Measurements from ENCODE around the gene ZFYVE21. TPM values are rescaled to one million over a fixed set of nuclear protein-coding genes. Genes with fewer than 3 reads are reported as not detected.

Gene ZFYVE21
- total RNA-seq, 1 experiment from 2014 or later = 59.7 TPM

DNA sequence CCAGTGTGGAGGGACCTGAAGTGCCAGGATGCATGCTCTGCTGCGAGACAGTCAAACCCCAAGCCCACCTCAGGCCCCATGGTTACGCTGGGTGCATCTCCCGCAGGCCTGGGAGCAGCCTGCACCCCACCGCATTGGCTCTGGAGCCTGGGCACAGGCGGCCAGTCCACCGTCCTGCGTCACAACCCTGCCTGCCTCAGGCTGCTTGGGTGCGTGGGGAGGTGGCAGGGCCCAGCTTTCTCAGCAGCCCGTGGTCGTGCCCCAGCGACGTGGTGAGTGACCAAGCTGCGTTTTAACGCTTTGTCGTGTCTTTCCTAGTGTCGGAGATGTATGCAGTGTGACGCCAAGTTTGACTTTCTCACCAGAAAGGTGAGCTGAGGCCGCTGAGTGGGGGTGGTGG, 10.9 kb downstream of the ZFYVE21 start (continued):
- TF ChIP-seq JUN (CRISPR knock-in tag; IDR thresholded peaks at IDR 0.05) (no peak), RELA (CRISPR knock-in tag; IDR thresholded peaks at IDR 0.05; ENCODE audit: borderline replicate concordance) (no peak), ELF4 (CRISPR knock-in tag; IDR thresholded peaks at IDR 0.05; ENCODE audit: low read depth) (no peak), CBFB (CRISPR knock-in tag; IDR thresholded peaks at IDR 0.05; ENCODE audit: low read depth) (no peak), SMAD4 (CRISPR knock-in tag; IDR thresholded peaks at IDR 0.05) (no peak), CREB1 (CRISPR knock-in tag; IDR thresholded peaks at IDR 0.05) (no peak), NR3C1 (CRISPR knock-in tag; conservative IDR thresholded peaks at IDR 0.05; ENCODE audit: low read depth) (no peak), CREM (CRISPR knock-in tag; IDR thresholded peaks at IDR 0.05) (no peak), PRRX2 (CRISPR knock-in tag; IDR thresholded peaks at IDR 0.05) (no peak)
- TF ChIP-seq, protein P1, sequence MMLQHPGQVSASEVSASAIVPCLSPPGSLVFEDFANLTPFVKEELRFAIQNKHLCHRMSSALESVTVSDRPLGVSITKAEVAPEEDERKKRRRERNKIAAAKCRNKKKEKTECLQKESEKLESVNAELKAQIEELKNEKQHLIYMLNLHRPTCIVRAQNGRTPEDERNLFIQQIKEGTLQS (CRISPR knock-in tag; conservative IDR thresholded peaks at IDR 0.05) = no peak
- TF ChIP-seq, protein P2, sequence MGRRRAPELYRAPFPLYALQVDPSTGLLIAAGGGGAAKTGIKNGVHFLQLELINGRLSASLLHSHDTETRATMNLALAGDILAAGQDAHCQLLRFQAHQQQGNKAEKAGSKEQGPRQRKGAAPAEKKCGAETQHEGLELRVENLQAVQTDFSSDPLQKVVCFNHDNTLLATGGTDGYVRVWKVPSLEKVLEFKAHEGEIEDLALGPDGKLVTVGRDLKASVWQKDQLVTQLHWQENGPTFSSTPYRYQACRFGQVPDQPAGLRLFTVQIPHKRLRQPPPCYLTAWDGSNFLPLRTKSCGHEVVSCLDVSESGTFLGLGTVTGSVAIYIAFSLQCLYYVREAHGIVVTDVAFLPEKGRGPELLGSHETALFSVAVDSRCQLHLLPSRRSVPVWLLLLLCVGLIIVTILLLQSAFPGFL (CRISPR knock-in tag; IDR thresholded peaks at IDR 0.05; ENCODE audit: borderline replicate concordance) = no peak

DNA sequence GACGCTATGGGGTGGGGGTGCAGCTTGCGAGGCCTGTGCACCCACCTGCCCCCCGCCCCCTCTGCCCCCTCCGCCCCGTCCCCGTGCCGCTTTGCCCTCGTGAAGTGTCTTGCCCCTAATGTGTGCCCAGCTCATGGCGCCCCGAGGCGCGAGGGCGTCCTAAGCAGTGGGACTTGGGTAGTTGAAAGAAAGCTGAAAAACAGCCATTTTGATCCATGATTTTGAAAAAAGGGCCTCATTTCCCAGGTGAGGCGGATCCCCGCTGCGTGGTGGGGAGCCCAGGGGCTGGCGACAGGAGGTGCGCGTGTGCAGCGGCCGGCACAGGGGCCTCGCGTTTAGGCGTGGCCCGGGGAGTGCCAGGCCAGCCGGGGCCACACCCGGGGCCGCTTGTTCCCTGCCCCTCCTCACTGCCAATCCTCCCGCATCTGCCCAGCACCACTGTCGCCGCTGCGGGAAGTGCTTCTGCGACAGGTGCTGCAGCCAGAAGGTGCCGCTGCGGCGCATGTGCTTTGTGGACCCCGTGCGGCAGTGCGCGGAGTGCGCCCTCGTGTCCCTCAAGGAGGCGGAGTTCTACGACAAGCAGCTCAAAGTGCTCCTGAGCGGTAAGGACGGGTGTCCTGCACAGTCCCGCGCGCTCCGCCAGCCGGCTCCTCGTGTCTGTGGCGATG, 11.8 kb downstream of the ZFYVE21 start:
- ATAC-seq = no peak
- H3K4me3 Mint-ChIP-seq = no peak overlapping the region
- ChIA-PET POLR2A (no interaction called here), CTCF (interaction anchor here (0.7 to 1.1 kb wide), 3 partner anchors 12 to 179 kb away, joined by 3 to 5 read pairs (median 4); no protein-coding TSS in a partner anchor)
- no peak for TF ChIP-seq ZNF317 (CRISPR knock-in tag; IDR thresholded peaks at IDR 0.05; ENCODE audit: borderline replicate concordance, low read depth)
- H3K9me3 Mint-ChIP-seq = no peaks in the 10 kb centered on the region
- DNase-seq (ENCODE audit: low spot score) = no peak
- no peaks in the 10 kb centered on the region for H3K27me3 Mint-ChIP-seq (ENCODE audit: low read depth)
- no peak overlapping the region for H3K27ac Mint-ChIP-seq
- peaks cover 12% of the 10 kb centered on the region for H3K36me3 Mint-ChIP-seq
- no peaks in the 10 kb centered on the region for H3K4me1 Mint-ChIP-seq

DNA sequence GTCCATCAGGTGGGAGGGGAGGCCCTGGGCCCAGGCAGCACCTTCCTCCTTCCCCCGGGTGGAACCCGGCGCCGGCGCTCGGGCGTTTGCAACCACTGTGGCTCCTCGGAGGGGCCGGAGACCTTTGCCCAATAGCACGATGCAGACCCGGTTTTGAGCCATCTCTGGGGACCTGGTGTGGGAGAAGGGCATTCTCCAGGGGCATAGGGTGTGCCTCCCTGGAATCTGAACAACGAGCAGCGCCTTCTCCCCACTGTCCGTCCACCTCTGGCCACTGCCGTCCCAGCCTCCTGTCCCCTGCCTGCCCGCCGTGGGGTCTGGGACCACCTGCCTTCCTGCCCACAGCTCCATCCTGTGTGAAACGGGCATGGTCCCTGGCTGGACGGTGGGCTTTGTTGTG, 12.5 kb downstream of the ZFYVE21 start:
- Mint-ChIP-seq H3K4me3 (no peak overlapping the region), H3K4me1 (no peaks in the 10 kb centered on the region), H3K36me3 (peaks cover 17% of the 10 kb centered on the region), H3K9me3 (no peaks in the 10 kb centered on the region), H3K27me3 (ENCODE audit: low read depth) (no peaks in the 10 kb centered on the region), H3K27ac (no peak overlapping the region; the same call in 1 of the 2 replicates)
- ChIA-PET CTCF (interaction anchor here (1.0 to 1.1 kb wide), 2 partner anchors 9 to 178 kb away, joined by 3 to 4 read pairs; no protein-coding TSS in a partner anchor), POLR2A (no interaction called here)
- ATAC-seq (no peak), DNase-seq (ENCODE audit: low spot score) (no peak)
- TF ChIP-seq ZNF396 (CRISPR knock-in tag; IDR thresholded peaks at IDR 0.05; ENCODE audit: borderline replicate concordance) = no peak
- TF ChIP-seq PRRX2 (CRISPR knock-in tag; IDR thresholded peaks at IDR 0.05) = no peak
- no peak for TF ChIP-seq ZNF317 (CRISPR knock-in tag; IDR thresholded peaks at IDR 0.05; ENCODE audit: borderline replicate concordance, low read depth)
- TF ChIP-seq, protein P3, sequence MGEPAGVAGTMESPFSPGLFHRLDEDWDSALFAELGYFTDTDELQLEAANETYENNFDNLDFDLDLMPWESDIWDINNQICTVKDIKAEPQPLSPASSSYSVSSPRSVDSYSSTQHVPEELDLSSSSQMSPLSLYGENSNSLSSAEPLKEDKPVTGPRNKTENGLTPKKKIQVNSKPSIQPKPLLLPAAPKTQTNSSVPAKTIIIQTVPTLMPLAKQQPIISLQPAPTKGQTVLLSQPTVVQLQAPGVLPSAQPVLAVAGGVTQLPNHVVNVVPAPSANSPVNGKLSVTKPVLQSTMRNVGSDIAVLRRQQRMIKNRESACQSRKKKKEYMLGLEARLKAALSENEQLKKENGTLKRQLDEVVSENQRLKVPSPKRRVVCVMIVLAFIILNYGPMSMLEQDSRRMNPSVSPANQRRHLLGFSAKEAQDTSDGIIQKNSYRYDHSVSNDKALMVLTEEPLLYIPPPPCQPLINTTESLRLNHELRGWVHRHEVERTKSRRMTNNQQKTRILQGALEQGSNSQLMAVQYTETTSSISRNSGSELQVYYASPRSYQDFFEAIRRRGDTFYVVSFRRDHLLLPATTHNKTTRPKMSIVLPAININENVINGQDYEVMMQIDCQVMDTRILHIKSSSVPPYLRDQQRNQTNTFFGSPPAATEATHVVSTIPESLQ (CRISPR knock-in tag; IDR thresholded peaks at IDR 0.05) = no peak
- no peak for TF ChIP-seq RORB (CRISPR knock-in tag; IDR thresholded peaks at IDR 0.05)

DNA sequence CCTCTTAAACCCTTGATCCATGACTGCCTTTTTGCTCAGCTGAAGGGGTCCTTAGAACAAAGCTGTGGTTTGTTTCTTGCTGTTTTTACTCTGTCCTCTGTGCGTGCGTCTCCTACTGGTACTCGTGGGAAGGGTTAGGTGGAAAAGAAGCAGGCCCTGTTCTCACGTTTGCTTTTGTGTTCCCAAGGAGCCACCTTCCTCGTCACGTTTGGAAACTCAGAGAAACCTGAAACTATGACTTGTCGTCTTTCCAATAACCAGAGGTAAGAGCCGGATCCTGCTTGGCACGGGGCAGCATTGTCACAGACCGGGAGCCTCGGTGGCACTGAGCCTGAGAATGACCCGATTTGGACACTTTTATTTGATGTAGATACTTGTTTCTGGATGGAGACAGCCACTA, 13.1 kb downstream of the ZFYVE21 start:
- POLR2A ChIA-PET = no interaction called here
- Mint-ChIP-seq H3K27me3 (ENCODE audit: low read depth) (no peaks in the 10 kb centered on the region), H3K27ac (peak overlapping the region; percentile 66; the same call in 1 of the 2 replicates), H3K4me3 (no peak overlapping the region), H3K36me3 (peaks cover 20% of the 10 kb centered on the region), H3K9me3 (no peaks in the 10 kb centered on the region), H3K4me1 (no peaks in the 10 kb centered on the region)
- CTCF ChIA-PET = interaction anchor here (1.0 to 1.1 kb wide), 2 partner anchors 9 to 178 kb away, joined by 3 to 4 read pairs; no protein-coding TSS in a partner anchor
- DNase-seq (ENCODE audit: low spot score) (no peak), ATAC-seq (no peak)
- TF ChIP-seq, protein P4, sequence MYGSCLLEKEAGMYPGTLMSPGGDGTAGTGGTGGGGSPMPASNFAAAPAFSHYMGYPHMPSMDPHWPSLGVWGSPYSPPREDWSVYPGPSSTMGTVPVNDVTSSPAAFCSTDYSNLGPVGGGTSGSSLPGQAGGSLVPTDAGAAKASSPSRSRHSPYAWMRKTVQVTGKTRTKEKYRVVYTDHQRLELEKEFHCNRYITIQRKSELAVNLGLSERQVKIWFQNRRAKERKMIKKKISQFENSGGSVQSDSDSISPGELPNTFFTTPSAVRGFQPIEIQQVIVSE (CRISPR knock-in tag; IDR thresholded peaks at IDR 0.05; ENCODE audit: borderline replicate concordance) = no peak
- TF ChIP-seq NFYB (CRISPR knock-in tag; conservative IDR thresholded peaks at IDR 0.05; ENCODE audit: low read depth) = no peak
- no peak for TF ChIP-seq ZNF416 (CRISPR knock-in tag; IDR thresholded peaks at IDR 0.05)
- no peak for TF ChIP-seq ELF4 (CRISPR knock-in tag; IDR thresholded peaks at IDR 0.05; ENCODE audit: low read depth)
- TF ChIP-seq, protein P5, sequence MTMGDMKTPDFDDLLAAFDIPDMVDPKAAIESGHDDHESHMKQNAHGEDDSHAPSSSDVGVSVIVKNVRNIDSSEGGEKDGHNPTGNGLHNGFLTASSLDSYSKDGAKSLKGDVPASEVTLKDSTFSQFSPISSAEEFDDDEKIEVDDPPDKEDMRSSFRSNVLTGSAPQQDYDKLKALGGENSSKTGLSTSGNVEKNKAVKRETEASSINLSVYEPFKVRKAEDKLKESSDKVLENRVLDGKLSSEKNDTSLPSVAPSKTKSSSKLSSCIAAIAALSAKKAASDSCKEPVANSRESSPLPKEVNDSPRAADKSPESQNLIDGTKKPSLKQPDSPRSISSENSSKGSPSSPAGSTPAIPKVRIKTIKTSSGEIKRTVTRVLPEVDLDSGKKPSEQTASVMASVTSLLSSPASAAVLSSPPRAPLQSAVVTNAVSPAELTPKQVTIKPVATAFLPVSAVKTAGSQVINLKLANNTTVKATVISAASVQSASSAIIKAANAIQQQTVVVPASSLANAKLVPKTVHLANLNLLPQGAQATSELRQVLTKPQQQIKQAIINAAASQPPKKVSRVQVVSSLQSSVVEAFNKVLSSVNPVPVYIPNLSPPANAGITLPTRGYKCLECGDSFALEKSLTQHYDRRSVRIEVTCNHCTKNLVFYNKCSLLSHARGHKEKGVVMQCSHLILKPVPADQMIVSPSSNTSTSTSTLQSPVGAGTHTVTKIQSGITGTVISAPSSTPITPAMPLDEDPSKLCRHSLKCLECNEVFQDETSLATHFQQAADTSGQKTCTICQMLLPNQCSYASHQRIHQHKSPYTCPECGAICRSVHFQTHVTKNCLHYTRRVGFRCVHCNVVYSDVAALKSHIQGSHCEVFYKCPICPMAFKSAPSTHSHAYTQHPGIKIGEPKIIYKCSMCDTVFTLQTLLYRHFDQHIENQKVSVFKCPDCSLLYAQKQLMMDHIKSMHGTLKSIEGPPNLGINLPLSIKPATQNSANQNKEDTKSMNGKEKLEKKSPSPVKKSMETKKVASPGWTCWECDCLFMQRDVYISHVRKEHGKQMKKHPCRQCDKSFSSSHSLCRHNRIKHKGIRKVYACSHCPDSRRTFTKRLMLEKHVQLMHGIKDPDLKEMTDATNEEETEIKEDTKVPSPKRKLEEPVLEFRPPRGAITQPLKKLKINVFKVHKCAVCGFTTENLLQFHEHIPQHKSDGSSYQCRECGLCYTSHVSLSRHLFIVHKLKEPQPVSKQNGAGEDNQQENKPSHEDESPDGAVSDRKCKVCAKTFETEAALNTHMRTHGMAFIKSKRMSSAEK (CRISPR knock-in tag; IDR thresholded peaks at IDR 0.05; ENCODE audit: borderline replicate concordance) = no peak
- no peak for TF ChIP-seq ZNF671 (CRISPR knock-in tag; IDR thresholded peaks at IDR 0.05)
